ENCODE measurements around the gene LGR6. TPM values are rescaled to one million over a fixed set of nuclear protein-coding genes. Genes with fewer than 3 reads are reported as not detected.

Gene LGR6
- total RNA-seq, 1 experiment from 2014 or later = 1.0 TPM

DNA sequence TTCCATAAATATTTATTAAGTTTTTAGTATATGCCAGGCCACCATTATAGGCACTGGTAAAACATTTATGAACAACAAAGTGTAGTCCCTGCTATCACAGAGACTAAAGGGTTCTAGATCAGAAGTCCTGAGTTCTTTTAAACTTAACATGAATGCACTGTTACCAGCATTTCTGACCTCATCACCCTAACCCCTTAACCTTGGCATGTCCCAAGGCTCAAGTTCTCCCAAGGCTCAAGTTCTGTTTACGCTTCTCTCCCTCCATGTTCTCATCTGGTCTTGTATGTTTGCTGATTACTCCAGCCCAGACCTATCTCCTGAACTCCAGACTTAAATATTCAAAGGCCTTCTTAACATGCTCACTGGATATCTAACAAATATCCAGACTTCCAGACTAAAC is 93.6 kb downstream of the LGR6 start:
- H2BK120ac ChIP-seq (ENCODE audit: low read depth, low read length, poor library complexity, severe bottlenecking) = no peak overlapping the region
- H3K27ac ChIP-seq (ENCODE audit: insufficient read length, low read depth, low read length) = no peak overlapping the region
- H3K18ac ChIP-seq (ENCODE audit: insufficient read length, low read depth, low read length) = no peak overlapping the region
- no peaks in the 10 kb centered on the region for H4K20me1 ChIP-seq (ENCODE audit: control insufficient read depth, insufficient read depth, insufficient read length)
- no peaks in the 10 kb centered on the region for H3K9me3 Mint-ChIP-seq
- peaks cover 6% of the 10 kb centered on the region; the same call in 1 of the 2 replicates for H3K27me3 Mint-ChIP-seq (ENCODE audit: low read depth)
- H3K36me3 Mint-ChIP-seq (ENCODE audit: insufficient read depth in 1 of 3, low read depth in 3 of 3) = no peaks in the 10 kb centered on the region
- H3K79me2 ChIP-seq (ENCODE audit: insufficient read depth, low read length) = no peaks in the 10 kb centered on the region
- no peaks in the 10 kb centered on the region for H3K23me2 ChIP-seq (ENCODE audit: insufficient read length, low read depth, low read length, poor library complexity, severe bottlenecking)
- H3K27me3 ChIP-seq (ENCODE audit: insufficient read depth, low read length) = no peaks in the 10 kb centered on the region
- H3K79me1 ChIP-seq (ENCODE audit: insufficient read depth, low read depth, low read length, poor library complexity, severe bottlenecking) = no peaks in the 10 kb centered on the region
- no peak overlapping the region for H4K91ac ChIP-seq (ENCODE audit: insufficient read length, low read depth, low read length)
- H3K23ac ChIP-seq (ENCODE audit: insufficient read length, low read depth, low read length) = no peak overlapping the region
- H2BK12ac ChIP-seq (ENCODE audit: insufficient read length, low read depth, low read length) = no peak overlapping the region
- no peak overlapping the region for H3K56ac ChIP-seq (ENCODE audit: insufficient read length, low read depth, low read length)
- H3T11ph ChIP-seq (ENCODE audit: low read length) = no peak overlapping the region
- no peak overlapping the region for H3K4ac ChIP-seq (ENCODE audit: low read depth, low read length)
- no peak overlapping the region for H2AFZ ChIP-seq (ENCODE audit: low read length)
- no peak for DNase-seq
- H3K27ac Mint-ChIP-seq = no peak overlapping the region
- no peak overlapping the region for H3K14ac ChIP-seq (ENCODE audit: insufficient read depth, low read length)
- no peaks in the 10 kb centered on the region for H3K9me3 ChIP-seq (ENCODE audit: control insufficient read depth, low read depth, low read length)
- no peak overlapping the region for H2BK5ac ChIP-seq (ENCODE audit: insufficient read length, low read length)
- H2BK15ac ChIP-seq (ENCODE audit: low read depth, low read length) = no peak overlapping the region
- no peak overlapping the region for H3K4me3 Mint-ChIP-seq
- H3K4me1 Mint-ChIP-seq = 0 out of 4 replicates have a peak, but pooled peaks cover 0 to 4% of the 10 kb centered on the region in 2 experiments
- no CpG with 5 or more reads among the region's 1 CpG for WGBS (ENCODE audit: extremely low coverage, insufficient read length, low lambda C conversion rate)
- H3K4me2 ChIP-seq (ENCODE audit: insufficient read depth, insufficient read length, low read length) = no peak overlapping the region
- H2AK5ac ChIP-seq (ENCODE audit: insufficient read length, low read length) = no peak overlapping the region
- no peaks in the 10 kb centered on the region for H3K4me1 ChIP-seq (ENCODE audit: insufficient read depth, low read length)
- no peak overlapping the region for H2BK20ac ChIP-seq (ENCODE audit: low read depth, low read length, poor library complexity, severe bottlenecking)
- no peak overlapping the region for H4K5ac ChIP-seq (ENCODE audit: insufficient read length, low read depth, low read length)
- H4K8ac ChIP-seq (replicated peaks; ENCODE audit: insufficient read length, low read depth, low read length) = no peak overlapping the region
- H3K9ac ChIP-seq (ENCODE audit: extremely low read depth, insufficient read length, low read length) = no peak overlapping the region
- TF ChIP-seq, protein P1, sequence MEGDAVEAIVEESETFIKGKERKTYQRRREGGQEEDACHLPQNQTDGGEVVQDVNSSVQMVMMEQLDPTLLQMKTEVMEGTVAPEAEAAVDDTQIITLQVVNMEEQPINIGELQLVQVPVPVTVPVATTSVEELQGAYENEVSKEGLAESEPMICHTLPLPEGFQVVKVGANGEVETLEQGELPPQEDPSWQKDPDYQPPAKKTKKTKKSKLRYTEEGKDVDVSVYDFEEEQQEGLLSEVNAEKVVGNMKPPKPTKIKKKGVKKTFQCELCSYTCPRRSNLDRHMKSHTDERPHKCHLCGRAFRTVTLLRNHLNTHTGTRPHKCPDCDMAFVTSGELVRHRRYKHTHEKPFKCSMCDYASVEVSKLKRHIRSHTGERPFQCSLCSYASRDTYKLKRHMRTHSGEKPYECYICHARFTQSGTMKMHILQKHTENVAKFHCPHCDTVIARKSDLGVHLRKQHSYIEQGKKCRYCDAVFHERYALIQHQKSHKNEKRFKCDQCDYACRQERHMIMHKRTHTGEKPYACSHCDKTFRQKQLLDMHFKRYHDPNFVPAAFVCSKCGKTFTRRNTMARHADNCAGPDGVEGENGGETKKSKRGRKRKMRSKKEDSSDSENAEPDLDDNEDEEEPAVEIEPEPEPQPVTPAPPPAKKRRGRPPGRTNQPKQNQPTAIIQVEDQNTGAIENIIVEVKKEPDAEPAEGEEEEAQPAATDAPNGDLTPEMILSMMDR (conservative IDR thresholded peaks at IDR 0.05) = no peak

Measured in H9 (cell line).